ENCODE data around the gene SCD5. TPM values are rescaled to one million over a fixed set of nuclear protein-coding genes. Genes with fewer than 3 reads are reported as not detected.

Gene SCD5
- total and polyA plus RNA-seq, 2 of the 4 experiments (the other 2 are of a cell fraction): 12.4 to 13.5 TPM

GRCh38 chr4:82776925-82777542 is 21.6 kb downstream of the SCD5 start:
- Histone ChIP-seq H3K4me1 (ENCODE audit: control insufficient read depth, insufficient read depth, low read length) (peaks cover 18% of the 10 kb centered on the region), H2BK5ac (ENCODE audit: low read depth, low read length, poor library complexity, severe bottlenecking) (no peak overlapping the region), H4K5ac (ENCODE audit: low read depth, low read length) (no peak overlapping the region), H3K4me2 (ENCODE audit: low read depth, low read length) (peak overlapping the region; percentile 44; the same call in 1 of the 2 replicates), H3K36me3 (ENCODE audit: control insufficient read depth, insufficient read depth, low read length) (no peaks in the 10 kb centered on the region), H3K79me1 (ENCODE audit: low read depth in 1 of 2, low read length in 2 of 2) (peaks cover 27 to 31% of the 10 kb centered on the region in 2 experiments), H2AFZ (replicated peaks; ENCODE audit: low read length, poor library complexity) (no peak overlapping the region), H2BK20ac (ENCODE audit: low read depth, low read length) (no peak overlapping the region), H3K4me3 (ENCODE audit: insufficient read depth, low read depth, low read length) (no peak overlapping the region), H3K18ac (ENCODE audit: low read depth, low read length) (no peak overlapping the region), H2BK120ac (ENCODE audit: low read depth, low read length) (no peak overlapping the region), H4K91ac (ENCODE audit: insufficient read depth, low read depth, low read length) (no peak overlapping the region), H4K8ac (ENCODE audit: low read depth in 2 of 2, low read length in 2 of 2) (no peak overlapping the region), H3K4ac (ENCODE audit: low read depth, low read length) (no peak overlapping the region), H3K23ac (ENCODE audit: low read depth, low read length) (no peak overlapping the region), H3K14ac (replicated peaks; ENCODE audit: low read depth, low read length) (no peak overlapping the region), H3K27ac (ENCODE audit: insufficient read depth, low read length) (no peak overlapping the region), H4K20me1 (ENCODE audit: insufficient read depth, low read length) (peaks cover 6% of the 10 kb centered on the region), H3K9me3 (ENCODE audit: control insufficient read depth, insufficient read depth, low read length) (no peaks in the 10 kb centered on the region), H2AK9ac (replicated peaks; ENCODE audit: low read depth, low read length, poor library complexity) (no peak overlapping the region), H3K56ac (ENCODE audit: extremely low read depth, insufficient read depth, low read length) (no peak overlapping the region), H2AK5ac (ENCODE audit: low read depth, low read length) (no peak overlapping the region), H2BK15ac (ENCODE audit: low read depth, low read length) (no peak overlapping the region), H3K9ac (ENCODE audit: low read depth, low read length) (no peak overlapping the region), H3K27me3 (ENCODE audit: control insufficient read depth, insufficient read depth, low read length) (no peaks in the 10 kb centered on the region), H3K9me1 (ENCODE audit: insufficient read depth, low read length) (peaks cover 17% of the 10 kb centered on the region; the same call in 1 of the 2 replicates)
- peak; percentile 74 for ATAC-seq (ENCODE audit: low read depth)
- ChIA-PET POLR2A (ENCODE audit: unreplicated experiment) (no interaction called here), CTCF (interaction anchor here (1.6 kb wide), 1 partner anchor 55 kb away, joined by 3 read pairs; no protein-coding TSS in a partner anchor)
- in situ Hi-C loops (cut with MboI; ENCODE audit: low sequenced_read_pairs) (no loop called here), intact Hi-C loops (cut with micrococcal nuclease) (no loop called here), dilution Hi-C loops (cut with HindIII; ENCODE audit: low sequenced_read_pairs, unreplicated experiment) (no loop called here)
- DNase-seq: peak; percentile 89
- 33% methylated on average over 1 of the region's 5 CpGs; no CpG with 5 or more reads in 1 of the 2 experiments for WGBS, 2 experiments (ENCODE audit: extremely low coverage in 2 of 2, insufficient read length in 1 of 2)
- TF ChIP-seq CEBPB (IDR thresholded peaks at IDR 0.05; ENCODE audit: low read depth, low read length) (peak; percentile 67), CTCF (conservative IDR thresholded peaks at IDR 0.05; ENCODE audit: low read depth, low read length) (no peak)
- no TSS peak for BruUV-seq (replicated peaks)

Data from IMR-90 (cell line).